SK-N-SH treated with all-trans-retinoic acid at 6 μM for 48 hours (cell line): Measurements from ENCODE around the gene CEMIP.

Source experiments
- ARNTL ChIP-seq: fragments of 450-650 bp; formaldehyde crosslinking; IDR thresholded peaks from 2 replicates; pipeline ENCODE4 v1.5.0; 2020; ENCODE audit warnings: low read depth, mild to moderate bottlenecking, moderate library complexity, borderline replicate concordance
- CREB5 ChIP-seq: fragments of 250-450 bp; sonication (Bioruptor Pico); IDR thresholded peaks from 2 replicates; pipeline ENCODE4 v1.5.1; 2020; ENCODE audit warnings: low read depth, mild to moderate bottlenecking, moderate library complexity
- CSDC2 ChIP-seq: fragments of 250-450 bp; sonication (Bioruptor Pico); IDR thresholded peaks from 2 replicates; pipeline ENCODE4 v1.5.0; 2020; ENCODE audit warnings: mild to moderate bottlenecking, moderate library complexity
- PATZ1 ChIP-seq: fragments of 250-450 bp; sonication (Bioruptor Pico); IDR thresholded peaks from 2 replicates; pipeline ENCODE4 v1.8.0; 2020; ENCODE audit warnings: mild to moderate bottlenecking, moderate library complexity, borderline replicate concordance
- POU6F1 ChIP-seq: fragments of 250-450 bp; sonication (Bioruptor Pico); IDR thresholded peaks from 2 replicates; pipeline ENCODE4 v1.8.0; 2021; ENCODE audit warnings: low read depth, mild to moderate bottlenecking, moderate library complexity, borderline replicate concordance
- RARB ChIP-seq: fragments of 250-450 bp; sonication (Bioruptor Pico); IDR thresholded peaks from 2 replicates; pipeline ENCODE4 v1.8.0; 2021; ENCODE audit warnings: mild to moderate bottlenecking, moderate library complexity
- SNAI2 ChIP-seq: fragments of 250-450 bp; sonication (Bioruptor Pico); IDR thresholded peaks from 2 replicates; pipeline ENCODE4 v1.5.0; 2020; ENCODE audit warnings: mild to moderate bottlenecking, moderate library complexity
- TCF4 ChIP-seq: fragments of 250-450 bp; sonication (Bioruptor Pico); IDR thresholded peaks from 2 replicates; pipeline ENCODE4 v1.8.0; 2021; ENCODE audit warnings: mild to moderate bottlenecking, moderate library complexity, borderline replicate concordance
- ZFP3 ChIP-seq: fragments of 250-450 bp; sonication (Bioruptor Pico); IDR thresholded peaks from 2 replicates; pipeline ENCODE4 v1.5.0; 2020; ENCODE audit warnings: mild to moderate bottlenecking, moderate library complexity
- ZFP30 ChIP-seq: fragments of 450-650 bp; formaldehyde crosslinking; IDR thresholded peaks from 2 replicates; pipeline ENCODE4 v1.5.0; 2022; ENCODE audit warnings: mild to moderate bottlenecking, moderate library complexity
- ZNF565 ChIP-seq: fragments of 450-650 bp; formaldehyde crosslinking; conservative IDR thresholded peaks from 2 replicates; pipeline ENCODE4 v1.5.0; 2020; ENCODE audit warnings: low read depth, mild to moderate bottlenecking, moderate library complexity
- TF ChIP-seq, protein P1 (sequence below): fragments of 250-450 bp; sonication (Bioruptor Pico); IDR thresholded peaks from 2 replicates; pipeline ENCODE4 v1.5.1; 2021; ENCODE audit warnings: mild to moderate bottlenecking, moderate library complexity

GRCh38 chr15:80830677-80831076 is 51.5 kb downstream of the CEMIP start:
- TF ChIP-seq ZFP3 (CRISPR knock-in tag) (no peak), RARB (CRISPR knock-in tag) (no peak), POU6F1 (CRISPR knock-in tag) (no peak), CREB5 (CRISPR knock-in tag) (no peak), ZNF565 (no peak), PATZ1 (no peak), ZFP30 (no peak), TCF4 (CRISPR knock-in tag) (no peak), ARNTL (CRISPR knock-in tag) (no peak), CSDC2 (CRISPR knock-in tag) (no peak), SNAI2 (CRISPR knock-in tag) (no peak)
- TF ChIP-seq, protein P1, sequence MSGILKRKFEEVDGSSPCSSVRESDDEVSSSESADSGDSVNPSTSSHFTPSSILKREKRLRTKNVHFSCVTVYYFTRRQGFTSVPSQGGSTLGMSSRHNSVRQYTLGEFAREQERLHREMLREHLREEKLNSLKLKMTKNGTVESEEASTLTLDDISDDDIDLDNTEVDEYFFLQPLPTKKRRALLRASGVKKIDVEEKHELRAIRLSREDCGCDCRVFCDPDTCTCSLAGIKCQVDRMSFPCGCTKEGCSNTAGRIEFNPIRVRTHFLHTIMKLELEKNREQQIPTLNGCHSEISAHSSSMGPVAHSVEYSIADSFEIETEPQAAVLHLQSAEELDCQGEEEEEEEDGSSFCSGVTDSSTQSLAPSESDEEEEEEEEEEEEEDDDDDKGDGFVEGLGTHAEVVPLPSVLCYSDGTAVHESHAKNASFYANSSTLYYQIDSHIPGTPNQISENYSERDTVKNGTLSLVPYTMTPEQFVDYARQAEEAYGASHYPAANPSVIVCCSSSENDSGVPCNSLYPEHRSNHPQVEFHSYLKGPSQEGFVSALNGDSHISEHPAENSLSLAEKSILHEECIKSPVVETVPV, result no peak
